ENCODE measurements around the gene IL17D.

Gene IL17D

GRCh38 chr13:20691616-20692015, 11.9 kb upstream of the IL17D start:
- no peak for DNase-seq

- DNase-seq = no peak
These were observed 7.4 kb upstream of the IL17D start for GRCh38 chr13:20696073-20696472.

DNA sequence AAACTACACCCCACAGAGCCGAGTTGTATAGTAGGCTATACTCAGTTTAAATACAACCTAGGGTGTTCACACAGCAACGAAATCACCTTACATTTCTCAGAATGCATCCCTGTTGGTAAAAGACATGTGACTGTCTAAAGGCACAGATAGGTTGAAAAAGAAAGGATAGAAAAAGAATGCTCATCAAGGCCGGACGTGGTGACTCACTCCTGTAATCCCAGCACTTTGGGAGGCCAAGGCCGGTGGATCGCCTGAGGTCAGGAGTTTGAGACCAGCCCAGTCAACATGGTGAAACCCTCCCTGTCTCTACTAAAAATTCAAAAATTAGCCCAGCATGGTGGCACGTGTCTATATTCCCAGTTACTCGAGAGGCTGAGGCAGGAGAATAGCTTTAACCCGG, 3.8 kb upstream of the IL17D start:
- no peak for DNase-seq

GRCh38 chr13:20700288-20700687, 3.2 kb upstream of the IL17D start:
- DNase-seq = no peak

GRCh38 chr13:20701461-20701860, 2.0 kb upstream of the IL17D start:
- no peak for DNase-seq

DNA sequence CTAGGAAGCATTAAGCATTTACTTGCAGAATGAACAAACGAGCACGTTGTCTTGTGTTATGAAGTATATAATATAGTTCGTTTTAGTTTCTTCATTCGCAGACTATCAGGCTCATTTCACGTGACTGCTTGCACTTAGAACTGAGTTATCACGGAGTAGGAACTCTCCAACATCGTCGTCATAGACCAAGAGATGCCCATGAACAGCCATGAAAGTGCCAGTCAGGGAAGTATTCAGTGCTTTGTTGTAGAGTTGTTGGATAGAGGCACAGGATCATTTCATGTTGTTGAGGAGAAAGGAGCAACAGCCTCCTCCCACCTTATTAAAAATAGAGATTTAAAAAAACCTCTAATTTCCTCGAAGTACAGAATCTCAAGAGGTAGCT, 977 bp upstream of the IL17D start:
- no peak for DNase-seq

DNA sequence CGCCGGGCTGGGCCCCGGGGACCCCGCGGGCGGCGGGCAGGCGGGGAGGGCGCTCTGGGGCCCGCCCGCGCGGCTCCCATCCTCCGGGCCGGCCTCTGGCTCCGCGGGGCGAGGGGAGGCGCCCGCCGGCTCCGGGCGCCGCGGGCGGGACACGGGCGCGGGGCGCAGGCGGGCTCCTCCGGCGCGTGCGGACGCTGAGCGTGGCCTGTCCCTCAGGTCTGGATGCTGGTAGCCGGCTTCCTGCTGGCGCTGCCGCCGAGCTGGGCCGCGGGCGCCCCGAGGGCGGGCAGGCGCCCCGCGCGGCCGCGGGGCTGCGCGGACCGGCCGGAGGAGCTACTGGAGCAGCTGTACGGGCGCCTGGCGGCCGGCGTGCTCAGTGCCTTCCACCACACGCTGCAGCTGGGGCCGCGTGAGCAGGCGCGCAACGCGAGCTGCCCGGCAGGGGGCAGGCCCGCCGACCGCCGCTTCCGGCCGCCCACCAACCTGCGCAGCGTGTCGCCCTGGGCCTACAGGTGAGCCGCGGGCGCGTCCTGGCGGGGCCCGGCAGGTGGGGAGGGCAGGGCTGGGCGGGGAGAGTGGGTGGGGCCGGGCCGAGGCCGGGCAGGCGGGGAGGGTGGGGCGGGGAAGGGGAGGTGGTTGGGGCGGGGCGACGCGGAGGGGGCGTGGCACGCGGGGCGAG, 420 bp downstream of the IL17D start:
- peak; percentile 60 to 77 (median 68) for DNase-seq

- no peak for DNase-seq
These were observed 1.1 kb downstream of the IL17D start for GRCh38 chr13:20704459-20705069.

- no peak for DNase-seq
These were observed 3.2 kb downstream of the IL17D start for GRCh38 chr13:20706661-20707060.

DNA sequence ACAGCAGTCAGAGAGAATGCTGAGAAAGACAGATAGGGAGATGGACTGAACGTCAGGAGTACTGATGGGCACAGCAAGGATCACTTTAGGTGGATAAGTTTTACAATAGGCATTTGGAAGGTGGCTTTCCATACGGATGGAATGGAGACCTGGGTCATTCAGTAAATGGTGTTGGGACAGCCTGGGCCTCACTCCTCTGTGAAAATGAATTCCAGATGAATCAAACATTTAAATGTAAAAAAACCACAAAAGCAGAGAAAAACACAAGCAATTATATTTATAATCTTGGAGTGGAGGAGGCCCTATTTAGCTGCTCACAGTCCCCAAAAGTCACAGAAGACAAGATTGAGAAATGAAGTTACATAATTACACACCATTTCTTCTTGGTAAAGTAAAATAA, 4.7 kb downstream of the IL17D start:
- DNase-seq = no peak

DNA sequence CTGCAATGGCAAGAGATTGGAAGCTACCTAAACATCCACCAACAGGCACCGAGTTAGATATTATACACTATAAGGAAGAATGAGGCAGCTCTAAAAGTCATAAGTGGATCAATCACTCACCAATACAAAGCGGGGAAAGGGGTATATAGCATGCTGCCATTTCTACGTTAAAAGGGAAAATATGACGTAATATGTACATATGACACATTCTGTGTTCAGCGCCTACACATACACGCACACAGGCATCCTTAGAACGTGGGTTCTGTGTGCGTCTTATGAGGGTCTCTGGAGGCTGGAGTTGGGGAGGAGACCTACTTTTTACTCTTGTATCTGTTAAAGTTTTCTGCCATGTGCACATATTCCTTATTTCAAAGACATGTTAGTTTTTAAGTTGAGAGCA, 5.9 kb downstream of the IL17D start:
- DNase-seq = no peak

- DNase-seq = no peak
These were observed 6.3 kb downstream of the IL17D start for GRCh38 chr13:20709782-20710181.

GRCh38 chr13:20711301-20712044, 8.0 kb downstream of the IL17D start:
- no peak for DNase-seq

GRCh38 chr13:20713014-20713376, 9.5 kb downstream of the IL17D start:
- no peak for DNase-seq

GRCh38 chr13:20713751-20714150, 10.3 kb downstream of the IL17D start:
- DNase-seq = no peak

- no peak for DNase-seq
These were observed 10.7 kb downstream of the IL17D start for GRCh38 chr13:20714161-20714560.

DNA sequence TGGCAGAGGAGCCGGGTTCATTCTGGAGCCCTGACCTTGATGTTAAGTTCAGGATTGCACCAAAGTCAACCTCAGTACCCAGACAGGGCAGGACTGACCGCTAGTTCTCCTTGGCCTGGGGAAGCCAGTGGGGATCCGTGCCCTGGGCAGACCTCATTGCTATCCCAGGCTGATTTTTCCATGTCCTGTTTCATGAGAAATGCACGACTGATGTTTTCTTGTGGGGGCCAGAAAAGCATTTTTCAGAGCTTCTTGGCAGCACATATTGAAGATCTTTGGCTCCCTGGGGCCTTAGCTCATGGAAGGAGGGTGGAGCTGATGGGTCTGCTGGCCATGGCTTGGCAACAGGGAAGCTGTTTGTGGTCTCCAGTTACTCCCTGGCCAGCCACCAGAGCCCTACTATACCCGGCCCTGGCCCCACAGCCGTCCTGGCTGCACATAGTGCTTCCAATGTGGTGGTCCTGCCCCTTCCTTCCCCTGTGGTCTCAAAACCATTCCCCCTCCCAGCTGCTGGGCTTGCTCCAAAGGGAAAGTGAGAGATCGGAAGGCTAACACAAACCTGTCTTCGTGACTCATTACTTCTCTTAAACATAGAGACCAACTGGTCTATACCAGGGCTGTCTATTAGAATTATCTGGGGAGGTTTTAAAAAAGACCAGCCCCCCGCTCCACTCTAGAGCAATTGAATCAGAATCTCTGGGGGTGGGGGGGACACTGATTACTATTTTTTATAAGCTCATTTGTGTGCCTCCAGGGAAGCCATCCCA, 11.2 kb downstream of the IL17D start:
- no peak for DNase-seq

GRCh38 chr13:20715330-20715712, 11.8 kb downstream of the IL17D start:
- no peak for DNase-seq

DNA sequence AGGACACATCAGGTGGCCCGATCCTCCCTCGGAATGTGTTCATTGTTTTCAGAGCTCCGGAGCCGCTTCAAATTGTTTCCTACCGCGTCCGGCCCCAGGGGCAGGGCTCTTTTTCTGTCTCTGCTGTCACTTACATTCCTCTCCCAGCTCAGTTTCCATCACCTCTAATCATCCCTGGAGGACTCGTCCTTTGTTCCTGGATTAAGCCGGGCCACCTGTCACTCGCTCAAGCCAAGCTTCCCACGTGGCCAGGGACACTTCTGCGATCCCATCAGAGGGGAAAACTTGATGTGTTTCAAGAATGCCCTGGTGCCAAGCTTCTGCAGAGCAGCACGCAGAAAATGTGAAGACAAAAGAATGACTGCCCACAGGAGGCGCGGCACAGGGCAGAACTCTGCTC, 13.5 kb downstream of the IL17D start:
- no peak for DNase-seq

DNA sequence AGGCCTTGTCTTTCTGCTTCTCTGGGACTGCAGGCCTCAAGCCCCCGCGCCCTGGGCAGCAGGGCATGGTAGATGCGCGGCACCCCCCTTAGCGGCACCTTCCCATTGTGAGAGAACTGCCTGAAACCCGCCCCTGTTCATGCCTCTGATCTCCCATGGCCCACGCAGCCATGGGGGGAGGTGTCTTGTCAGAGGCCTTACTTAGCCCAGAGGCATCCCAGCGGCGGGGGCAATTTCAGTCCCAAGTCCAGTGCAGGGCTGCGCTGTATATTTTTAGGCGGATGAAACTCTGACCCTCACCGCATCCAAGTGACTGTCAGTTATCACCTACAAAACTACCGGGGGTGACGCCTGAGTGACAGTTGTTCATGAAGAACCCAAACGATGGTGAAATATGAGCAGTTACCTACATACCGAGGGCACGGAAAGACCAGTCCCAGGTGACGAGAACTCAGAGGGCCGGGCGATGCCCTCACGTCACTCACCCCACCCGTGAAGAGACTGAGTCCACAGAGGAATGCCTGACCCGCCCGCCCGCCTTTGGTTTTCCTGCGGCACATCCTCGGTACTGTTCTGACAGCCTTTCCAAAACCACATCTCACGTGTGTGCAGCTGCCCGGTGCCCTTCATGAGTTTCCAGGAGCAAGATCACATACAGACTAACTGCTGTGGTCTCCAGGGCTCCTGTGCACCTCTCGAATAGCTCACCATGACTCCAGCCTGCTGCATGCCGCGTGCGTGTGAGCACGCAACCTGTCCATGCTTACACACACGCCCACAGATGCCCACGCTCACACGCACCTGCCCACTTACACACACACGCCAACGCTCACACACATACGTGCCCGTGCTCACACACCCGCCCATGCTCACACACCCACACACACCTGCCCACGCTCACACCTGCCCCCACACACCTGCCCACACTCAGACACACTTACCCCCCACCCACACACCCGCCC, 14.4 kb downstream of the IL17D start:
- DNase-seq = no peak

- no peak for DNase-seq
These were observed 15.6 kb downstream of the IL17D start for GRCh38 chr13:20718958-20719566.

DNA sequence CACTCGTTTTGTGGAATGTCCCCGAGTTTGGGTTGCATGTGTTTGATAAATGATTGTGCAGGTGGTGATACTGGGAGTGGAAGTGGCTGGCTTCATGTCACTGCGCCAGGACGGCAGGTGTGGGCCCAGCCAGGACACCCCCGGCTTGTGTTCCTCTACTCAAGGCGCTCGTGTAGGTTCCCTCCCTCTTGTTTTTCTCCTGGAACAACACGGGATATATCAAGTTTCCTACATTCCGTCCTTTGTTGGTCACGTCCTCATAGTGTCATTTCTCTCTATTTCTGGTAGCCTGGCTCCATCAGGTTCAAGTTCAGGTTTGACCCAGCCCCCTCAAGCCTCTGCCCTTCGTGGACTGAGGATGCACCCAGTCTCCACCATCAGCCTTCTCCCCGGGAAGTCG, 16.3 kb downstream of the IL17D start:
- no peak for DNase-seq
